Measurements from ENCODE around the gene SKIL.
"Not testable (repeated sequence)": the region's sequence is repeated elsewhere in the genome, so short reads cannot be mapped to it uniquely, and the experiment has no call there.

SKIL gene, protein sequence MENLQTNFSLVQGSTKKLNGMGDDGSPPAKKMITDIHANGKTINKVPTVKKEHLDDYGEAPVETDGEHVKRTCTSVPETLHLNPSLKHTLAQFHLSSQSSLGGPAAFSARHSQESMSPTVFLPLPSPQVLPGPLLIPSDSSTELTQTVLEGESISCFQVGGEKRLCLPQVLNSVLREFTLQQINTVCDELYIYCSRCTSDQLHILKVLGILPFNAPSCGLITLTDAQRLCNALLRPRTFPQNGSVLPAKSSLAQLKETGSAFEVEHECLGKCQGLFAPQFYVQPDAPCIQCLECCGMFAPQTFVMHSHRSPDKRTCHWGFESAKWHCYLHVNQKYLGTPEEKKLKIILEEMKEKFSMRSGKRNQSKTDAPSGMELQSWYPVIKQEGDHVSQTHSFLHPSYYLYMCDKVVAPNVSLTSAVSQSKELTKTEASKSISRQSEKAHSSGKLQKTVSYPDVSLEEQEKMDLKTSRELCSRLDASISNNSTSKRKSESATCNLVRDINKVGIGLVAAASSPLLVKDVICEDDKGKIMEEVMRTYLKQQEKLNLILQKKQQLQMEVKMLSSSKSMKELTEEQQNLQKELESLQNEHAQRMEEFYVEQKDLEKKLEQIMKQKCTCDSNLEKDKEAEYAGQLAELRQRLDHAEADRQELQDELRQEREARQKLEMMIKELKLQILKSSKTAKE

GRCh38 chr3:170357176-170358041, at the start of gene SKIL:
Gene SKIL (plus strand): TSS chr3:170357715. CDS start chr3:170360332, 2,617 bp downstream.
- DNase-seq (ENCODE audit: low read depth in 2 of 2, low spot score in 1 of 2): peak; percentile 94 to 97

GRCh38 chr3:170309046-170309445, 48.5 kb upstream of the SKIL start:
- no peak for DNase-seq (ENCODE audit: low read depth in 2 of 2, low spot score in 1 of 2)

- no peak for DNase-seq (ENCODE audit: low read depth in 2 of 2, low spot score in 1 of 2)
Observed at GRCh38 chr3:170317954-170318353, 39.6 kb upstream of the SKIL start.

GRCh38 chr3:170320461-170321121, 36.9 kb upstream of the SKIL start:
- no peak for DNase-seq (ENCODE audit: low read depth in 2 of 2, low spot score in 1 of 2)

DNA sequence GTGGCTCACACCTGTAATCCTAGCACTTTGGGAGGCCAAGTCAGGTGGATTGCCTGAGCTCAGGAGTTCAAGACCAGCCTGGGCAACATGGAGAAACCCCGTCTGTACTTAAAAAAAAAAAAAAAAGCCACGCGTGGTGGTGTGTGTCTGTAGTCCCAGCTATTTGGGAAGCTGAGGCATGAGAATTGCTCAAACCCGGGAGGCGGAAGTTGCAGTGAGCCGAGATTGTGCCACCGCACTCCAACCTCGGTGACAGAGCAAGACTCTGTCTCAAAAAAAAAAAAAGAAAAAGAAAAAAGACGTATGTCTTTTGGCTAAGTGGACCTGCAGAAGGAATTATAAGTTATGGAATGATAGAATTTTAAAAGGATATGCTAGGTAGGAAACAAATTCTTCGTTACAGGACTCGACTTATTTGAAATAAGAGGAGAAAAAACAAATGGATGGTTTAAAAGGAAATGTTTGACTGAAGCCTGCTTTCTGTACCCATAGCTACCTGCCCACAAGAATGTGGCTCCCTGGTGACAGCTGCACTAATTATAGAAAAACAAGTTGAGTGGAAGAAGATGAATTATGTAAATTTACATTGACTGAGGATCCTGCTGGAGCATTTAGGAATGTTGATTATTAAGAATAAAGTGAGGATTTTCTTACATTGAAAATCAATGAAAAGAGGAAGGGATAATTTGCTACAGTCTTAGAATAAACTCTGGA, 36.0 kb upstream of the SKIL start:
- DNase-seq (ENCODE audit: low read depth in 2 of 2, low spot score in 1 of 2): no peak

GRCh38 chr3:170322566-170323269, 34.8 kb upstream of the SKIL start:
- DNase-seq (ENCODE audit: low read depth in 2 of 2, low spot score in 1 of 2): no peak

DNA sequence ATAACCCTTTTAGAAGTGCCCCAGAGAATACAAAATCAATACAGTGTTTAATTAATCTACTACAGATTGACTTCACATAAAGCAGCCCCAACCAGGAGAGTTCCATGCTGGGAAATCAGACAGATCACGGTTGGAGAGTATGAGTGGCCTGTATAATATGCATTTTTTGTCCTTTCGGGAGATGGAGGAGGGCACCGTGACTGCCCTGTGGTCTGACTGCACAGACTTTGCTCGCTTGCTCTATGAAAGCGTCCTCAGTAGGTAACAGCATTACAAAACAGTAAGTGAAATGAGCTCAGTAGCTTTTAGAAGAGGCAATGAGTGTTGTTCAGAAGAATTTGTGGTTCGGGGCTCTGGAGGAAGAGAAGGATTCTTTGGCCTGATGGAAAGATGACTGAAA, 34.2 kb upstream of the SKIL start:
- no peak for DNase-seq (ENCODE audit: low read depth in 2 of 2, low spot score in 1 of 2)

DNA sequence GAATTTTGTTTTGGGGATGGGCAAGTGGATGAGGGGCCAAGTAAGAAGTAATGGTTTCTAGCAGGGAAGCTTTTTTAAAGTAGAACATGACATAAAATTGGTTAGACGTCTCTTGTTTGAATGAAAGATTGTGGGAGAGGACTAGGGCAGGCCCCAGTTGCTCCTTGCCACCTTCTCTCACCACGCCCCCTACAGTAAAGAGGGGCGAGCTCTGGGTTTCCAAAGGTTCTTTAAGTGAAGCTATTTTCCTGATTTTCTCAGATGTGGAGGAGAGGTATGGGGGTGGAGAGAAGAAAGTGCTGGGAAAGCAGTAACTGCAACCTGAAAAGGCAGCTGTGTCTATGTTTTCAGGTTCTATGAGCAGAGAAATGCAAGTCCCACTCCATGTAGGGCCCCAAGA, 32.6 kb upstream of the SKIL start:
- DNase-seq (ENCODE audit: low read depth in 2 of 2, low spot score in 1 of 2): no peak

DNA sequence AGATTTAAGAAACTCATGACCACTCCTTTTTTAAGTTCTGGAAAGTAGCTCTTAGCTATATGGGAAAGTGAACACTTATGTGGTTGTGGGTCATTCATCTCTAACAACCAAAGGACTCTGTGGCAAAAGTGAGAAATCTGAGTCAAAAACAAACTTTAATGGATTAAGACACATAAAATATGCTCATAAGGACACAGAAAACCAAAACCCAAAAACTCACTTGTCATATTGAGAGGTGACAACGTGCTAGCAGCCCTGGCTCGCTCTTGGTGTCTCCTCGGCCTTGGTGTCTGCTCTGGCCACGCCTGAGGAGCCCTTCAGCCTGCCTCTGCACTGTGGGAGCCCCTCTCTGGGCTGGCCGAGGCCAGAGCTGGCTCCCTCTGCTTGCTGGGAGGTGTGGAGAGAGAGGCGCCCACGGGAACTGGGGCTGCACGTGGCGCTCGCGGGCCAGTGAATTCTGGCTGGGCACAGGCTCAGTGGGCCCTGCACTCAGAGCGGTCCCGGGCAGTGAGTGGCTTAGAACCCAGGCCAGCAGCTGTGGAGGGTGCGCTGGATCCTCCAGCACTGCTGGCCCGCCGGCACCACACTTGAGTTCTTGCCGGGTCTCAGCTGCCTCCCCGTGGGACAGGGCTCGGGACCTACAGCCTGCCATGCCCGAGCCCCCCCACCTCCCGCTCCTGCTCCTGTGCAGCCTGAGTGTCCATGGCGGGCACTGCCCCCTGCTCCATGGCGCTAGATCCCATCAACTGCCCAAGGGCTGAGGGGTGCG, 30.3 kb upstream of the SKIL start:
- no peak for DNase-seq (ENCODE audit: low read depth in 2 of 2, low spot score in 1 of 2)

DNA sequence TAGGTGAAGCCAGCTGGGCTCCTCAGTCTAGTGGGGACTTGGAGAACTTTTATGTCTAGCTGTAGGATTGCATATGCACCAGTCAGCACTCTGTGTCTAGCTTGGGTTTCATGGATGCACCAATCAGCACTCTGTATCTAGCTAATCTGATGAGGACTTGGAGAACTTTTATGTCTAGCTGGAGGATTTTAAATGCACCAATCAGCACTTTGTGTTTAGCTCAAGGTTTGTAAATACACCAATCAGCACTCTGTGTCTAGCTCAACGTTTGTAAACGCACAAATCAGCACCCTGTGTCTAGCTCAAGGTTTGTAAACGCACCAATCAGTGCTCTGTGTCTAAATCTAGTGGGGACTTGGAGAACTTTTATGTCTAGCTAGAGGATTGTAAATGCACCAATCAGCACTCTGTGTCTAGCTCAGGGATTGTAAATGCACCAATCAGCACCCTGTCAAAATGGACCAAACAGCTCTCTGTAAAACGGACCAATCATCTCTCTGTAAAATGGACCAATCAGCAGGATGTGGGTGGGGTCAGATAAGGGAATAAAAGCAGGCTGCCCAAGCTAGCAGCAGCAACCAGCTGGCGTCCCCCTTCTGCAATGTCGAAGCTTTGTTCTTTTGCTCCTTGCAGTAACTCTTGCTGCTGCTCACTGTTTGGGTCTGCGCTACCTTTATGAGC, 29.5 kb upstream of the SKIL start:
- DNase-seq (ENCODE audit: low read depth in 2 of 2, low spot score in 1 of 2): not testable (repeated sequence)

DNA sequence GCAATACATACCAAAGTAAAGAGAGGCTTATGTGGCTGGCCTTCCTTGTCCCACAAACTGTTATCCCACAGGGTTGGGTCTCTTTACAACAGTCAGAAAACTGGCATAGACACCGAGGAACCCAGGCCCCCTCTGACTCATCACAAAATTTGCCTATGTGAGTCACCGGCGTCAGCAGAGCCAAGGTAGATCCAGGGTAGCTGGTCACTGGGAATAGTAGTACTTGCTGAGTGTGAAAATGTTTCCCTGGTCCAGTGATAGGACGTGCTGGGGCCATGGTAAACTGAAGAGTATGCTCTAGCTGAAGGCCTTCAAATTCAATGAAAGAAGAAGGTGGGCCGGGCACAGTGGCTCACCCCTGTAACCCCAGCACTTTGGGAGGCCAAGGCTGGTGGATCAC, 27.1 kb upstream of the SKIL start:
- DNase-seq (ENCODE audit: low read depth in 2 of 2, low spot score in 1 of 2): no peak

- DNase-seq (ENCODE audit: low read depth in 2 of 2, low spot score in 1 of 2): no peak
Observed at GRCh38 chr3:170331143-170331542, 26.4 kb upstream of the SKIL start.

GRCh38 chr3:170337420-170337819, 20.1 kb upstream of the SKIL start:
- DNase-seq (ENCODE audit: low read depth in 2 of 2, low spot score in 1 of 2): no peak

- DNase-seq (ENCODE audit: low read depth in 2 of 2, low spot score in 1 of 2): no peak
Observed at GRCh38 chr3:170338690-170339340, 18.7 kb upstream of the SKIL start.

DNA sequence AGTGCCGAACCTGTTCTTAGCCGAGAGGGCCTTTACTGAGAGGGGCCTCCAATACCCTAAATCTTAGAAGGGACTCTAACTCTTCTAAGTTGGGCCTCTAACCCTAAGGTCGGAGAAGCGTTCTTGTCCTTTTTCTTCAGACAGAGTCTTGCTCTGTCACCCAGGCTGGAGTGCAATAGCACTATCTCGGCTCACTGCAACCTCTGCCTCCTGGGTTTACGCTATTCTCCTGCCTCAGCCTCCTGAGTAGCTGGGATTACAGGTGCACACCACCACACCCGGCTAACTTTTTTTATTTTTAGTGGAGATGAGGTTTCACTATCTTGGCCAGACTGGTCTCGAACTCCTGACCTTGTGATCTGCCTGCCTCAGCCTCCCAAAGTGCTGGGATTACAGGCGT, 15.2 kb upstream of the SKIL start:
- not testable (repeated sequence) for DNase-seq (ENCODE audit: low read depth in 2 of 2, low spot score in 1 of 2)

DNA sequence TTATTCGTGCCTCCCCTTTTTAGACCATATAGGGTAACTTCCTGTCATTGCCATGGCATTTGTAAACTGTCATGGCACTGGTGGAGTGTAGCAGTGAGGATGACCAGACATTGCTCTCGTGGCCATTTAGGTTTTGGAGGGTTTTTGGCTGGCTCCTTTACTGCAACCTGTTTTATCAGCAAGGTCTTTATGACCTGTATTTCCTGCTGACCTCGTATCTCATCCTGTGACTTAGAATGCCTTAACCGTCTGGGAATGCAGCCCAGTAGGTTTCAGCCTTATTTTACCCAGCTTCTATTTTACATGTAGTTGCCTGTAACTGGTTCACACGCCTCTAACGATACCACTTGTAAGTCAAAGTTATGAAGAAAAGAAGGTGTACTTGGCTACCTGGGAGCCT, 13.7 kb upstream of the SKIL start:
- DNase-seq (ENCODE audit: low read depth in 2 of 2, low spot score in 1 of 2): not testable (repeated sequence)

DNA sequence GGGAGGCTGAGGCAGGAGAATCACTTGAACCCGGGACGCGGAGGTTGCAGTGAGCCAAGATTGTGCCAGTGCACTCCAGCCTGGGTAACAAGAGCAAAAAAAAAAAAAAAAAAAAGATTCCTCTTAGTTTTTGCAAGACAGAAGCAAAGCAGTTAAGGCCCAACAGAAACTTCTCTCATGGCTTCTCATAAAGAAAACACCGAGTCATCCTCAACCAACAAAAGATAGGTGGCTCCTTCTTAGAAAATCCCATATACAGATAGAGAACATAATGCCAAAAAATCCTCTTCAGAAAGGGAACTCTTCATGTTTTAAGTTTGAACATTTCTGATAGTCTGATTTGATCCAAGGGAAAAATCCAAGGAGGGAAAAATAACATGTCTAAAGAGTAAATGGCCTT, 12.5 kb upstream of the SKIL start:
- DNase-seq (ENCODE audit: low read depth in 2 of 2, low spot score in 1 of 2): no peak

Measured in stimulated activated CD8-positive, alpha-beta memory T cell treated with anti-CD3 and anti-CD28 coated beads, Interleukin-4, amount 100 ng/mL, for 1 hour (primary cell).